Measurements from ENCODE around the gene RBMS3. TPM values are rescaled to one million over a fixed set of nuclear protein-coding genes. Genes with fewer than 3 reads are reported as not detected.
A peak's percentile ranks its signal among the peaks of the same experiment; 100 is the strongest.

The RBMS3 gene
- total RNA-seq, 1 donor from 2014 or later, result 3.4 TPM

GRCh38 chr3:29628795-29629194 lies 347.9 kb downstream of the RBMS3 start:
- Histone ChIP-seq H3K36me3 (ENCODE audit: control insufficient read depth, insufficient read depth, low read length) (no peaks in the 10 kb centered on the region), H3K27me3 (ENCODE audit: control insufficient read depth, insufficient read depth, low read length) (no peaks in the 10 kb centered on the region), H3K4me3 (ENCODE audit: low read depth, low read length) (no peak overlapping the region)
- DNase-seq (ENCODE audit: low read depth) (no peak), FAIRE-seq (no peak)
- no peak for TF ChIP-seq CTCF (IDR thresholded peaks at IDR 0.05; ENCODE audit: insufficient read depth, low read length, severe bottlenecking)

- no peak overlapping the region for H3K4me3 ChIP-seq (ENCODE audit: low read depth, low read length)
- FAIRE-seq (no peak), DNase-seq (ENCODE audit: low read depth) (no peak)
- H3K36me3 ChIP-seq (ENCODE audit: control insufficient read depth, insufficient read depth, low read length), result no peaks in the 10 kb centered on the region
- TF ChIP-seq CTCF (IDR thresholded peaks at IDR 0.05; ENCODE audit: insufficient read depth, low read length, severe bottlenecking), result no peak
- H3K27me3 ChIP-seq (ENCODE audit: control insufficient read depth, insufficient read depth, low read length), result no peaks in the 10 kb centered on the region
These were observed 355.0 kb downstream of the RBMS3 start for GRCh38 chr3:29635888-29636287.

GRCh38 chr3:29637068-29637467 lies 356.2 kb downstream of the RBMS3 start:
- peak; percentile 28 for FAIRE-seq
- TF ChIP-seq CTCF (IDR thresholded peaks at IDR 0.05; ENCODE audit: insufficient read depth, low read length, severe bottlenecking), result no peak
- Histone ChIP-seq H3K36me3 (ENCODE audit: control insufficient read depth, insufficient read depth, low read length) (no peaks in the 10 kb centered on the region), H3K27me3 (ENCODE audit: control insufficient read depth, insufficient read depth, low read length) (no peaks in the 10 kb centered on the region), H3K4me3 (ENCODE audit: low read depth, low read length) (no peak overlapping the region)
- DNase-seq (ENCODE audit: low read depth), result no peak

- FAIRE-seq (no peak), DNase-seq (ENCODE audit: low read depth) (no peak)
- Histone ChIP-seq H3K4me3 (ENCODE audit: low read depth, low read length) (no peak overlapping the region), H3K36me3 (ENCODE audit: control insufficient read depth, insufficient read depth, low read length) (no peaks in the 10 kb centered on the region), H3K27me3 (ENCODE audit: control insufficient read depth, insufficient read depth, low read length) (no peaks in the 10 kb centered on the region)
- TF ChIP-seq CTCF (IDR thresholded peaks at IDR 0.05; ENCODE audit: insufficient read depth, low read length, severe bottlenecking), result no peak
These were observed 358.9 kb downstream of the RBMS3 start for GRCh38 chr3:29639578-29640290.

- no peak for TF ChIP-seq CTCF (IDR thresholded peaks at IDR 0.05; ENCODE audit: insufficient read depth, low read length, severe bottlenecking)
- FAIRE-seq (no peak), DNase-seq (ENCODE audit: low read depth) (peak; percentile 58)
- H3K4me3 ChIP-seq (ENCODE audit: low read depth, low read length), result no peak overlapping the region
- H3K27me3 ChIP-seq (ENCODE audit: control insufficient read depth, insufficient read depth, low read length), result no peaks in the 10 kb centered on the region
- no peaks in the 10 kb centered on the region for H3K36me3 ChIP-seq (ENCODE audit: control insufficient read depth, insufficient read depth, low read length)
These were observed 361.6 kb downstream of the RBMS3 start for GRCh38 chr3:29642393-29643033.

Data from bronchial epithelial cell (primary cell).